BLaER1 treated with 17β-estradiol and CSF1 and Interleukin-3, amounts not matched to agents 10 nM and 100 nM (cell line): Measurements from ENCODE around the gene TRAPPC11.

ENCODE experiments used
- H3K27ac ChIP-seq, 11 experiments: shearing (Covaris generic); formaldehyde crosslinking; 2 replicates each; pipeline ENCODE4 v1.8.1; 2022
- H3K27me3 ChIP-seq, 11 experiments: shearing (Covaris generic); formaldehyde crosslinking; 2 replicates each; pipeline ENCODE4 v1.8.1; 2022
- H3K36me3 ChIP-seq, 11 experiments: shearing (Covaris generic); formaldehyde crosslinking; 2 replicates each; pipeline ENCODE4 v1.8.1; 2022
- H3K4me1 ChIP-seq, 10 experiments: shearing (Covaris generic); formaldehyde crosslinking; 2 replicates each; pipeline ENCODE4 v1.8.1; 2022
- H3K4me2 ChIP-seq, 11 experiments: shearing (Covaris generic); formaldehyde crosslinking; 2 replicates each; pipeline ENCODE4 v1.8.1; 2022
- H3K4me3 ChIP-seq, 10 experiments: shearing (Covaris generic); formaldehyde crosslinking; 2 replicates each; pipeline ENCODE4 v1.8.1; 2022
- H3K9ac ChIP-seq, 11 experiments: shearing (Covaris generic); formaldehyde crosslinking; 2 replicates each; pipeline ENCODE4 v1.8.1; 2022
- H3K9me3 ChIP-seq, 11 experiments: shearing (Covaris generic); formaldehyde crosslinking; replicated peaks in 1 of 11; 2 replicates each; pipeline ENCODE4 v1.8.1; 2022
- H4K20me1 ChIP-seq, 11 experiments: shearing (Covaris generic); formaldehyde crosslinking; 2 replicates each; pipeline ENCODE4 v1.8.1; 2022
- Cebpa-rat ChIP-seq, 11 experiments: shearing (Covaris generic); IDR thresholded peaks; 2 replicates each; pipeline ENCODE4 v1.8.1; 2022

The TRAPPC11 gene

DNA sequence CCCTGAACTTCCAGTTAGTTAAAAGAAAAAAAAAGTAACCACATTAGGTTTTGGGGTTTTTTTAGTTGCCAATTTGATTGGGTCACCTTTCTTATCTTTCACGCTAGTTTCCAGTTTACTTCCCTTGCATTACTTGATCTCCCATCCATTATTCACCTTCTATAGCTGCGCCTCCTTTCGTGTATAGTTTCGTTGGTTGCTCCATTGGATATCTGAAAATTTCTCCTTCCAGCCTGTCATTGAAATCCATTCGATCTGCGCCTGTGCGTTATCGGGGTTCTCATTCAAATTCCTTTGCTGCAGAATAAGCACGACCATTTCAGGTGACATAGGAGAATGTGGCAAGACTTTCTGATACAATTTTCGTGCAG is 764 bp downstream of the TRAPPC11 start:
- Histone ChIP-seq H3K27me3 (no peaks in the 10 kb centered on the region), H3K36me3 (peaks cover 15 to 44% (median 29%) of the 10 kb centered on the region in 11 experiments), H3K4me1 (peaks cover 24 to 33% (median 26%) of the 10 kb centered on the region in 10 experiments), H3K4me2 (peak overlapping the region; percentile 79 to 99 (median 89)), H3K27ac (peak overlapping the region; percentile 77 to 97 (median 92)), H3K4me3 (peak overlapping the region; percentile 73 to 92 (median 86)), H3K9me3 (no peaks in the 10 kb centered on the region), H3K9ac (peak overlapping the region; percentile 89 to 96 (median 93)), H4K20me1 (peaks cover 0 to 22% (median 6%) of the 10 kb centered on the region in 11 experiments; a peak in 9 of 22 replicates)
- TF ChIP-seq Cebpa-rat (IDR thresholded peaks at IDR 0.05): no peak

GRCh38 chr4:183666088-183666487 is 7.0 kb downstream of the TRAPPC11 start:
- no peak overlapping the region for H3K4me3 ChIP-seq

DNA sequence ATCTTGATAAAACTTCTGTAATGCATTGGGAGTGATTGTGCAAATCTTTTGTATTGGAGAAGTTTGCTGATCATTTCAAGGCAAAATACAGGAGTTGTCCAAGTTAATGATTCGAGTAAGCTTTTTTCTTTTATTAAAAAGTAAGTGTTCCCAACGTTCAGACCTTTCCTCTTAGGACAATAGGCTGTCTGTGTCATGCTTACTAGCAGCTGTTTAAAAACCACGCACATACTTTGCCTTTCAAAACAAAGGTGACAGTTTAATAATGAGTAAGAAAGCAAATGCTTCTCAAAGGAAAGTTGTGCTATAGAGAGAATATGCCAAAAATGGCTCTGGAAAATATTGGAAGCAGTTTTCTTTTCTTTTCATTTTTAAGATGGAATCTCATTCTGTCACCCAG is 11.2 kb downstream of the TRAPPC11 start:
- Histone ChIP-seq H3K4me1 (peaks cover 0 to 3% (median 0%) of the 10 kb centered on the region in 10 experiments; a peak in 1 of 20 replicates), H4K20me1 (peaks cover 0 to 24% (median 12%) of the 10 kb centered on the region in 11 experiments; a peak in 13 of 22 replicates), H3K27ac (no peak overlapping the region), H3K36me3 (peaks cover 80 to 100% (median 91%) of the 10 kb centered on the region in 11 experiments), H3K4me2 (no peak overlapping the region), H3K9me3 (no peaks in the 10 kb centered on the region), H3K4me3 (no peak overlapping the region), H3K9ac (no peak overlapping the region), H3K27me3 (no peaks in the 10 kb centered on the region)
- no peak for TF ChIP-seq Cebpa-rat (IDR thresholded peaks at IDR 0.05)

More at GRCh38 chr4:183666088-183666487, 7.0 kb downstream of the TRAPPC11 start:
- no peaks in the 10 kb centered on the region for H3K27me3 ChIP-seq
- H3K9me3 ChIP-seq: no peaks in the 10 kb centered on the region
- H3K36me3 ChIP-seq: peaks cover 73 to 88% (median 77%) of the 10 kb centered on the region in 11 experiments
- peaks cover 4 to 37% (median 22%) of the 10 kb centered on the region in 11 experiments; a peak in 14 of 22 replicates for H4K20me1 ChIP-seq
- H3K4me2 ChIP-seq: no peak overlapping the region
- no peak for TF ChIP-seq Cebpa-rat (IDR thresholded peaks at IDR 0.05)
- H3K4me1 ChIP-seq: peaks cover 0 to 9% (median under 1%) of the 10 kb centered on the region in 10 experiments; a peak in 6 of 20 replicates
- H3K9ac ChIP-seq: no peak overlapping the region
- H3K27ac ChIP-seq: no peak overlapping the region

- no peak overlapping the region for H3K4me3 ChIP-seq
- no peak overlapping the region for H3K27ac ChIP-seq
- no peaks in the 10 kb centered on the region for H3K9me3 ChIP-seq
- H3K27me3 ChIP-seq: no peaks in the 10 kb centered on the region
- peaks cover 0 to 15% (median 6%) of the 10 kb centered on the region in 11 experiments; a peak in 11 of 22 replicates for H4K20me1 ChIP-seq
- H3K4me1 ChIP-seq: peaks cover 0 to 3% (median 0%) of the 10 kb centered on the region in 10 experiments; a peak in 1 of 20 replicates
- TF ChIP-seq Cebpa-rat (IDR thresholded peaks at IDR 0.05): no peak
- no peak overlapping the region for H3K4me2 ChIP-seq
- peaks cover 80 to 100% (median 91%) of the 10 kb centered on the region in 11 experiments for H3K36me3 ChIP-seq
- H3K9ac ChIP-seq: no peak overlapping the region
Measured at GRCh38 chr4:183670960-183671555, 12.0 kb downstream of the TRAPPC11 start.

DNA sequence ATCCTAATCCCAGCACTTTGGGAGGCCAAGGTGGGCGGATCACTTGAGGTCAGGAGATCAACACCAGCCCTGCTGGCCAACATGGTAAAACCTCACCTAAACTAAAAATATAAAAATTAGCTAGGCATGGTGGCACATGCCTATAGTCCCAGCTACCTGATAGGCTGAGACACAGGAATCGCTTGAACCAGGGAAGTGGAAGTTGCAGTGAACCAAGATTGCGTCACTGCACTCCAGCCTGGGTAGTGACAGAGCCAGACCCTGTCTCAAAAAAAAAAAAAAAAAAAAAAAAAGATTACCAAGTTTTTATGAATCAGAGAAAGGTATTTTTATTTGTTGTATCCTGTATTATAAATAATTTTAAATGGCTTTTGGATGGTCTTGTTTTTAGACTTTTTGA is 15.1 kb downstream of the TRAPPC11 start:
- peaks cover 0 to 10% (median 0%) of the 10 kb centered on the region in 11 experiments; a peak in 5 of 22 replicates for H4K20me1 ChIP-seq
- no peak overlapping the region for H3K4me2 ChIP-seq
- peaks cover 0 to 3% (median 0%) of the 10 kb centered on the region in 10 experiments; a peak in 1 of 20 replicates for H3K4me1 ChIP-seq
- H3K9ac ChIP-seq: no peak overlapping the region
- TF ChIP-seq Cebpa-rat (IDR thresholded peaks at IDR 0.05): no peak
- no peaks in the 10 kb centered on the region for H3K9me3 ChIP-seq
- no peaks in the 10 kb centered on the region for H3K27me3 ChIP-seq
- H3K36me3 ChIP-seq: peaks cover 82 to 100% (median 91%) of the 10 kb centered on the region in 11 experiments
- H3K4me3 ChIP-seq: no peak overlapping the region
- no peak overlapping the region for H3K27ac ChIP-seq

DNA sequence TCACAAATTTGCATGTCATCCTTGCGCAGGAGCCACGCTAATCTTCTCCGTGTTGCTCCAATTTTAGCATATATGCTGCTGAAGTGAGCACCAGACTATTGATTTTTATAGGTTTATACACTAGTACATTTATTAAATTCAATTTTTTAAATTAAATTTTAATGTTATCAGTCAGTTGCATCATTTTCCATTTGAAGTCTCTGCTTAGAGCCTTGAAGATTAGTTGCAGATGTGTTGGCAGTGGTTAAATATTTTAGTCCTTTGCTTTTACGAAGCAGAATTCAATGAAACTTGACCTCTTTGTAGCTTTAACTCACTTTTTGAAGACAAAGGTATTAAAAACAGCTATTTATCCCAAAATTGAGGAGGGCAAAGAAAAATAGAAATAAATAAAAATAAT is 16.5 kb downstream of the TRAPPC11 start:
- no peak overlapping the region for H3K4me2 ChIP-seq
- H3K9me3 ChIP-seq: no peaks in the 10 kb centered on the region
- H3K27ac ChIP-seq: no peak overlapping the region
- no peak overlapping the region for H3K4me3 ChIP-seq
- H3K36me3 ChIP-seq: peaks cover 82 to 100% (median 91%) of the 10 kb centered on the region in 11 experiments
- peaks cover 0 to 10% (median 0%) of the 10 kb centered on the region in 11 experiments; a peak in 3 of 22 replicates for H4K20me1 ChIP-seq
- no peak for TF ChIP-seq Cebpa-rat (IDR thresholded peaks at IDR 0.05)
- H3K9ac ChIP-seq: no peak overlapping the region
- H3K4me1 ChIP-seq: peaks cover 0 to 3% (median 0%) of the 10 kb centered on the region in 10 experiments; a peak in 1 of 20 replicates
- no peaks in the 10 kb centered on the region for H3K27me3 ChIP-seq

- peaks cover 0 to 5% (median 0%) of the 10 kb centered on the region in 11 experiments; a peak in 1 of 22 replicates for H4K20me1 ChIP-seq
- no peak for TF ChIP-seq Cebpa-rat (IDR thresholded peaks at IDR 0.05)
- H3K9ac ChIP-seq: no peak overlapping the region
- H3K4me1 ChIP-seq: 0 out of 20 replicates have a peak, but pooled peaks cover 0 to 3% (median 0%) of the 10 kb centered on the region in 10 experiments
- H3K4me2 ChIP-seq: no peak overlapping the region
- no peaks in the 10 kb centered on the region for H3K9me3 ChIP-seq
- no peaks in the 10 kb centered on the region for H3K27me3 ChIP-seq
- no peak overlapping the region for H3K27ac ChIP-seq
- H3K36me3 ChIP-seq: peaks cover 81 to 99% (median 89%) of the 10 kb centered on the region in 11 experiments
- no peak overlapping the region for H3K4me3 ChIP-seq
Measured at GRCh38 chr4:183681119-183681518, 22.0 kb downstream of the TRAPPC11 start.

GRCh38 chr4:183686461-183686860 is 27.4 kb downstream of the TRAPPC11 start:
- H3K4me3 ChIP-seq: no peak overlapping the region
- peaks cover 87 to 99% (median 92%) of the 10 kb centered on the region in 11 experiments for H3K36me3 ChIP-seq

DNA sequence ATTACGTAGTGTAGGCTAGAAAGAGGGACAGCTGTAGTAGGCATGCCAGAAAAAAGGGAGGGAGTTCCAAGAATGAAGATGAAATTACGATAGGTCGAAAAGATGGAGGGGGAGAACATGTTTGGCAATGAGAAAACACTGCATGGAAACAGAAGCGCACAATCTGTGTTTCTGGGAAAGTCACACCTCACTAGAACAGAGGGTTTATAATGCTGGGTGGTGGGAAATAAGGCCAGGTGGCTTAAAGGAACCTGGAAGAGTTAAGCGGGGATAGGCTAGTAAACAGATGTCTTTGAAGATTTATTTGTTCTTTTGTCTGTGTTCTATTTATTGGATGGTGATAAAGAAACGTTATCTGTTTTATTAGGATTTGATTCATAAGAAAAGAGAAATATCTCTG is 29.1 kb downstream of the TRAPPC11 start:
- H3K4me3 ChIP-seq: no peak overlapping the region
- no peaks in the 10 kb centered on the region for H3K27me3 ChIP-seq
- no peak overlapping the region for H3K27ac ChIP-seq
- no peak overlapping the region for H3K4me2 ChIP-seq
- H3K36me3 ChIP-seq: peaks cover 93 to 99% (median 95%) of the 10 kb centered on the region in 11 experiments
- no peaks in the 10 kb centered on the region for H3K9me3 ChIP-seq
- H4K20me1 ChIP-seq: 0 out of 22 replicates have a peak, but pooled peaks cover 0 to 17% (median 0%) of the 10 kb centered on the region in 11 experiments
- no peak overlapping the region for H3K9ac ChIP-seq
- no peak for TF ChIP-seq Cebpa-rat (IDR thresholded peaks at IDR 0.05)
- H3K4me1 ChIP-seq: no peaks in the 10 kb centered on the region

More at GRCh38 chr4:183686461-183686860, 27.4 kb downstream of the TRAPPC11 start:
- no peaks in the 10 kb centered on the region for H3K27me3 ChIP-seq
- H3K4me1 ChIP-seq: no peaks in the 10 kb centered on the region
- H3K27ac ChIP-seq: no peak overlapping the region
- no peak overlapping the region for H3K4me2 ChIP-seq
- TF ChIP-seq Cebpa-rat (IDR thresholded peaks at IDR 0.05): no peak
- 0 out of 22 replicates have a peak, but pooled peaks cover 0 to 18% (median 0%) of the 10 kb centered on the region in 11 experiments for H4K20me1 ChIP-seq
- H3K9me3 ChIP-seq: no peaks in the 10 kb centered on the region
- no peak overlapping the region for H3K9ac ChIP-seq
